SIG-M5 treated with dmso at 0.1 percent for 504 hours (cell line): ENCODE measurements around the gene CGNL1.

ENCODE experiments used
- DNase-seq: peaks from one replicate; lab custom pipeline; 2025; ENCODE audit not compliant: unreplicated experiment; lab: John Stamatoyannopoulos, UW

Gene CGNL1

GRCh38 chr15:57544848-57545480, 168.7 kb downstream of the CGNL1 start:
- no peak for DNase-seq

GRCh38 chr15:57545995-57546394, 169.7 kb downstream of the CGNL1 start:
- no peak for DNase-seq

- DNase-seq, result no peak
These were observed 171.0 kb downstream of the CGNL1 start for GRCh38 chr15:57547243-57547755.

- no peak for DNase-seq
These were observed 172.0 kb downstream of the CGNL1 start for GRCh38 chr15:57548351-57548750.

- DNase-seq, result no peak
These were observed 172.5 kb downstream of the CGNL1 start for GRCh38 chr15:57548835-57549234.

- DNase-seq, result no peak
These were observed 173.6 kb downstream of the CGNL1 start for GRCh38 chr15:57549935-57550334.

- DNase-seq, result no peak
These were observed 174.3 kb downstream of the CGNL1 start for GRCh38 chr15:57550640-57551039.

GRCh38 chr15:57551715-57552677, 175.7 kb downstream of the CGNL1 start:
- DNase-seq, result no peak

GRCh38 chr15:57552678-57553334, 176.5 kb downstream of the CGNL1 start:
- DNase-seq, result no peak

GRCh38 chr15:57553526-57553925, 177.2 kb downstream of the CGNL1 start:
- DNase-seq, result no peak

- no peak for DNase-seq
These were observed 177.9 kb downstream of the CGNL1 start for GRCh38 chr15:57554063-57554811.

GRCh38 chr15:57554812-57555179, 178.5 kb downstream of the CGNL1 start:
- no peak for DNase-seq

GRCh38 chr15:57555270-57555669, 179.0 kb downstream of the CGNL1 start:
- DNase-seq, result no peak

- DNase-seq, result no peak
These were observed 179.7 kb downstream of the CGNL1 start for GRCh38 chr15:57556040-57556439.

GRCh38 chr15:57557267-57557666, 181.0 kb downstream of the CGNL1 start:
- DNase-seq, result no peak

- DNase-seq, result no peak
These were observed 181.5 kb downstream of the CGNL1 start for GRCh38 chr15:57557810-57558209.

GRCh38 chr15:57559875-57560274, 183.6 kb downstream of the CGNL1 start:
- peak; percentile 30 for DNase-seq

- DNase-seq, result peak; percentile 58
These were observed 184.9 kb downstream of the CGNL1 start for GRCh38 chr15:57561041-57561711.

GRCh38 chr15:57562196-57562769, 186.0 kb downstream of the CGNL1 start:
- no peak for DNase-seq

- DNase-seq, result no peak
These were observed 187.1 kb downstream of the CGNL1 start for GRCh38 chr15:57563416-57563815.
